ENCODE results near the gene ZMIZ1. TPM values are rescaled to one million over a fixed set of nuclear protein-coding genes. Genes with fewer than 3 reads are reported as not detected.
A peak's percentile ranks its signal among the peaks of the same experiment; 100 is the strongest.

The ZMIZ1 gene
- total and polyA plus RNA-seq, 2 donors: 30.2 to 54.6 TPM

DNA sequence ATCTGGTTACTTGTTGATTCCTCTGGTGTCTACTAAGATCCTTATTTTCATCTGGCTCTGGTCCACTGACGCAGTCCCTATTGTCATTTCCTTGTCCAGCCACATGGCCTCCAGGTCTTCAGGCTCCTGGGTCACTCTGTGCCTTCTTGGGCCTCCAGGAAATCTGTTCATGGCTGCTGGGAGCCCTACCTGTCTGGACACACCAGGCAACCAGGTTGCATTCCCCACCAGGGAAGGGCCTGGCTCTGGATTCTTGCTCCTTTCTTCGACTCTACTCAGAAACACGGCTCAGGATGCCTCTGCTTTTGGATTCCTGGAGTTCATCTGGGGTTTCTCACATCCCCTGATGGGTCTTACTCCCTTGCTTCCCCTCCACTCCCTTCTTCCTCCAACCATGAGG is 270.5 kb downstream of the ZMIZ1 start:
- Histone ChIP-seq H3K4me1 (ENCODE audit: insufficient read depth) (no peaks in the 10 kb centered on the region), H3K4me3 (ENCODE audit: low read depth, low read length) (no peak overlapping the region), H3K27ac (ENCODE audit: low read depth) (no peak overlapping the region), H3K36me3 (ENCODE audit: insufficient read depth) (no peaks in the 10 kb centered on the region)
- no peak for DNase-seq (ENCODE audit: extremely low spot score)
- 91% methylated on average over 3 of the region's 3 CpGs for WGBS

DNA sequence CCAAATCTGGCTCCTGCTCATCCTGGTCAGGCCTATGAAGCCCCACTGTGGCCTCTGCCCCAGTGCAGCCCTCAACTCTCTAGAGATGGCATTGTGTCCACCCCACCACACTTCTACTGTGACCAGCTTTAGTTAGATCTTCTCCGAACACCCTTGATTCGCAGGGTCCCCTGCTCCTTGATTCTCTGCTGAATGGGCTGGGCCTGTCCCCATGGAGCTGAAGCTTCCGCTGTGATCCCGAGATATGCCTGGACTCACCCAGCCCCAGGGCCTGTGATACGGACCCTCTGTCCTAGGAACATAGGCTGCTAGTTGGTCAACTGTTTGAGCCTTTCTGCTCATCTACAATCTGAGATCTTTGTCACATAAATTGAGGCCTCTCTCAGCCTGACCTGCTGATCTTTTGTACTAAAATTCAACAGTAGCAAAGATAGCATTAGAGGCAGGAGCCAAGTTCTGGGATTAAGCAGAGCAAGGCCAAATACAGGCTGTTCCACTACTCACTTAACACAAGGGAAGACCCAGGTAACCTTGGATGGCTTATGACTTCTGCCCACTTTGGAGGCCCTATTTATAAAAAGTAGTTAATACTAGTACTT is 272.0 kb downstream of the ZMIZ1 start:
- WGBS: 96% methylated on average over 5 of the region's 5 CpGs
- Histone ChIP-seq H3K36me3 (ENCODE audit: insufficient read depth) (no peaks in the 10 kb centered on the region), H3K4me3 (ENCODE audit: low read depth, low read length) (no peak overlapping the region), H3K27ac (ENCODE audit: low read depth) (no peak overlapping the region), H3K4me1 (ENCODE audit: insufficient read depth) (no peaks in the 10 kb centered on the region)
- DNase-seq (ENCODE audit: extremely low spot score): no peak

DNA sequence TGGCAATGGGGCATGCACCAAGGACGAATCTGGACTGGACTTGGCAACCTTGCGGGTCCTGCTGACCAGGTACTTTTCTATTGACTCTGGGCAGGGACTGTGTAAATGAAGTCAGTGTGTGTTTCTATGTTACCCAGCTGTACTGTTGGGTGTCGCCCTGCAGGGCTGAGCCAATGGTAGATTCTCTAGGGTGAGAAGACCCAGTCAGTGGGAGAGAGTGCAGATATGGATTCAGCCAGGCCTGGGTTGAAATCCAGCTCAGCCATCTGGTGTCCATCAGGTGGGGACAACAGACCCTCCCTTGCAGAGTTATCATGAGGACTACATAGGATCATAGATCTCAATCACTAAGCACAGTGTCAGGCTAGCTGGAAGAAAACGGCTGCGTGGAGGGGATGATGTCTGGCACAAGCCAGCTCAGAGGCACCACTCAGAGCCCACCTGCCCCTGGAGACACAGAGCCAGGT is 273.6 kb downstream of the ZMIZ1 start:
- DNase-seq (ENCODE audit: extremely low spot score): no peak

DNA sequence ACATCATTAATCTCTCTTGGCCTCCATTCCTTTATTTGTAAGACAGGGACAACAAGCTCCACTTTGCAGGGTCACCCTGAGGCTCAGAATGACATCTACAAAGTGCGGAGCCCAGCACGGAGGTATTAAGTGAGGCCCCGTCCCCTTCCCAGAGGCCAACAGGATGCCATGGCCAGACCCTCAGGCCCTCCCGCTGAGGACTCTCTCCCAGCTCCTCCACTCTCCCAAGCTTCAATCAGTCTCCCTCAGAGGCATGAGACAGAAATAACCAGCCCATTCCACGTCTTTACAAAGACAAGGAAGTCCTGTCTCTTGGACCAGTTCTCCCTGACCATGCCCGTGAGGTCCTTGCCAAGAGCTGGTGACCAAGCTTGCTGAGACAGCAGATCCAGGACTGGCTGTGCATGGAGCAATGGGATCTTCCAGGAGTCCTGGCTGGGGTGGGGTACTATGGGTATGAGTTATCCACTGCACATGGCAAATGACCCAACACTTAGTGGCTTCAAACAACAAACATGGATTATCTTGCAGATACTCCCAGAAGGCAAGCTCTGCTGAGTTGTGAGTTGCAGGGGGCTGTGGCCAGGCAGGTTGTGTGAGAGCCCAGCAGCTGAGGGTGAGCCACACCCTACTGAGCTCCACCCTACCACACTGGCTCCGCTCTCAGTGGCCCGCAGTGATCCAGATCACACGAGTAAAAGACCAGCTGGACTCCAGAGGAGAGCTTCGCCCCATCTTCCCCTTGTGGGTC is 274.2 kb downstream of the ZMIZ1 start:
- DNase-seq (ENCODE audit: extremely low spot score): no peak
- no peak overlapping the region for H3K27ac ChIP-seq (ENCODE audit: low read depth)
- 81% methylated on average over 10 of the region's 10 CpGs for WGBS
- H3K4me1 ChIP-seq (ENCODE audit: insufficient read depth): no peaks in the 10 kb centered on the region
- no peak overlapping the region for H3K4me3 ChIP-seq (ENCODE audit: low read depth, low read length)
- no peaks in the 10 kb centered on the region for H3K36me3 ChIP-seq (ENCODE audit: insufficient read depth)

More for the DNA sequence above, 273.6 kb downstream of the ZMIZ1 start:
- Histone ChIP-seq H3K4me1 (ENCODE audit: insufficient read depth) (no peaks in the 10 kb centered on the region), H3K27ac (ENCODE audit: low read depth) (no peak overlapping the region), H3K4me3 (ENCODE audit: low read depth, low read length) (no peak overlapping the region), H3K36me3 (ENCODE audit: insufficient read depth) (no peaks in the 10 kb centered on the region)
- WGBS: 85% methylated on average over 5 of the region's 5 CpGs

DNA sequence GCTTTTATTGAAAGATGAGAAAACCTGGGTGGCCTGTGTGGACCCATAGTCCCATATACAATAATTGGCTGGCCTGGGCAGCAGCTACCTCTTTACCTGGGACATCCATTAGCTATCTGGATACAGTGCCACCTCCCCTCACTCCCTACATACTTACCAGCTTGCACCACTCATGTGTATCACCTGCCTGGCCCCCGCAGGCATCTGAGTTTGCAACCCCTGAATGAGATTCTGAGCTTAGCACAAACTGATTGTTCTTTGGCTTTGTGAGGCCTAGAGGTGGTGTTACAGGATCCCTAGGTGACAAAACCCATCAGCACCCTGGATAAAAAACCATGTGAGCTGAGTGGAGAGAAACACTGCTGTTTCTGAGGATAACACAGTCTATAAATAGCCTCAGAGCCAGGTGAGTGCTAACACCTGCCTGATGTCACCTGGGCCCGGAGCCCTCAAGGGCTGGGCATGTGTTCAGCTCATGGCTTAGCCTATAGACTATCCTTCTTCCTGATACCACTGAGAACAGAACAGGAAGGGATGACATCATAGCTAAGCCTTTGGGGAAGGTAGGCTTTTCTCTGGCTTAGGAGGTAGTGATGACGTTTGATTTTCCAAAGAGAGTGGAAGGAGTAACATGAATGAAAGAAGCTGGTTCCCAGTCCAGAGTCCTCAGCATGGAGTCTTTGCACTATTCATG is 275.9 kb downstream of the ZMIZ1 start:
- Histone ChIP-seq H3K4me3 (ENCODE audit: low read depth, low read length) (no peak overlapping the region), H3K4me1 (ENCODE audit: insufficient read depth) (peaks cover 4% of the 10 kb centered on the region), H3K27ac (ENCODE audit: low read depth) (no peak overlapping the region), H3K36me3 (ENCODE audit: insufficient read depth) (no peaks in the 10 kb centered on the region)
- DNase-seq (ENCODE audit: extremely low spot score): no peak
- WGBS: 91% methylated on average over 3 of the region's 3 CpGs

DNA sequence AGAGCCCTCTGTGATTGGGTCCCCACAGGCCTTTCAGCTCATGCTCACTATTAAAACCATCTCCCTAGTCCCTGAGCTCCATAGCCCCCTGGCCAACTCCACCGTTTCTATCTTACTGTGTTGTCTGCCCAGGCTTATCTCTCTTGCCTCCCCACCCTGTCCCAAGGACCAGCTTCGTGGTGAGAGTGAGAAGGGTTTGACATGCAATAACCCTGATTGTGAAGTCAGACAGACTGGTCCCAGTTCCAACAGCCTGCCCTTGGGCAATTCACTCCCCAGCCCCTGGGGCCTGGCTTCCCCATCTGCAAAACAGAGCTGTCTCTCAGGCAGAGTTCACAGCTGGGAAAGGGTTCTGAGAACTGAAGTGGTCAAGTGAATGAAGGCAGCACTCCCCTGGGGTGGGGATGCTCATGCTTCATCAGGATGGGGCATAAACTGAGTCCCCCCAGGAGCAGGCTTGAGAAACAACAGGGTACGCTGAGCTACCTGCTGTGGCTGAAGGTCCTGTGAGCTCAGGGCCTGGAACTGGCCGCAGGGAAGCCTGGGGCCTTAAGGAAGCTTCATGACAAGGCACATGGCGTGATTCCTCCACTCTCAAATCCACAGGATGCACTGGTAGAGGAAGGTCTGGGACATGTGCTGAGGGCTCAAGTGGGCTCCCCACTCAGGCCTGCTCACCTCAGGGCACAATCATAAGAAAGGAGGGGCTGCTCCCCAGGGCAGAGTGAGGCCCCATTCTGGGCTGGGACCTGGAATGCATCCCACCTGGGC is 276.7 kb downstream of the ZMIZ1 start:
- no peak for DNase-seq (ENCODE audit: extremely low spot score)

DNA sequence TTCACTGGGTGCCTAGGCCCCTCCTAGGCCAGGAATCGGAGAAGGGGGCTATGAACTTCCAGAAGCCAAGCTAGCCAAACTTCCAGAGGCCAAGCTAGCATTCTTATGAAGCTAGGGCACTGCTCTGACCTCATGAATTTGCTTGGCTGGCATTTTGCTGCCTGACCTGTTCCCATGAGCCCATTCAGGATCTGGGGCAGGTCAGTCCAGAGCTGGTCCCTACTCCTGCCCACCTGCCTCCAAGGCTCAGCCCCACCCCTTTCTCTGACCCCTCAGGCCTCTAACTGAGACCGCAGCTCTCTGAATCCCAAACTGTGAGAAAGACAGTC is 277.2 kb downstream of the ZMIZ1 start:
- H3K36me3 ChIP-seq (ENCODE audit: insufficient read depth): no peaks in the 10 kb centered on the region
- 91% methylated on average over 2 of the region's 2 CpGs for WGBS
- no peak for DNase-seq (ENCODE audit: extremely low spot score)
- H3K4me1 ChIP-seq (ENCODE audit: insufficient read depth): peaks cover 4% of the 10 kb centered on the region
- H3K4me3 ChIP-seq (ENCODE audit: low read depth, low read length): no peak overlapping the region
- H3K27ac ChIP-seq (ENCODE audit: low read depth): no peak overlapping the region

More for the DNA sequence above, 276.7 kb downstream of the ZMIZ1 start:
- Histone ChIP-seq H3K36me3 (ENCODE audit: insufficient read depth) (no peaks in the 10 kb centered on the region), H3K4me3 (ENCODE audit: low read depth, low read length) (no peak overlapping the region), H3K4me1 (ENCODE audit: insufficient read depth) (peaks cover 4% of the 10 kb centered on the region), H3K27ac (ENCODE audit: low read depth) (no peak overlapping the region)
- WGBS: 80% methylated on average over 5 of the region's 5 CpGs

DNA sequence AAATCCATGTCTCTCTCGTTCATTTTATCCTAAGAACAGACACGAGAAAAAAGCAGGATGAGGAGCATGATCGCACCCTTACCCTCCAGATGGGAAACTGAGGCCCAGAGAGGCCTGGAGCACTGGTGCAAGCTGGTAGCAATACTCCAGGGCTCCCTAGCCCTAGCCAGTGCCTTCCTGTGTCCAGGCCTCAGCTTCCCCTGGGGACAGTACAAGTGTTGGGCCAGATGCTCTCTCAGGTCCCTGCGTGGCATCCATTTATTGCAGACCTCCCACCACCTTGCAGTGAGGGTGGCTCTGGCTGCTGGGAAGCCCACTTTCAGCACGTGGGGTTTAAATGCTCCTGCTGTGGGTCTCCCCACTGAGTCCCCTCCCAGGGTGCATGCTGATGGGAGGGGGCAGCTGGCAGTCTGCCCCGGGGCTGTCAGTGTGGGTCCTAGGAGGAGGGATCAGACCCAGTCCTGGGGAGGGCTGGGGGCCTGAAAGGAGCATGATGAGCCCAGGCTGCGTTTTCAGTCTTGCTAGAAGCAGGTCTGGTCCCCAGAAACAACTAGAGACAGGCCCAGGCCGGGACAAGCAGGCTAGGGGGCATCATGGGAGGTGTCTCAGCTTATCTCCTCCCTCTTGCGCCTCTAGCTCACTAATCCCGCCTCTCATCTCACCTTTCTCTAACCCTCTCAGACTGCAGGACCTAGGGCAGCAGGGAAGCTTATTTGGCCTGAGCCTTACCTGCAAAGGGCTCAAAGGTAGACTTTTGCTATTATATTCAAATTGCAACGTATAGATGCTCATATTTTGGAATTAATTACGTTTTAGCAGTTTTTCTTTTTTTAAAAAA is 277.8 kb downstream of the ZMIZ1 start:
- H3K27ac ChIP-seq (ENCODE audit: low read depth): no peak overlapping the region
- H3K36me3 ChIP-seq (ENCODE audit: insufficient read depth): no peaks in the 10 kb centered on the region
- peaks cover 4% of the 10 kb centered on the region for H3K4me1 ChIP-seq (ENCODE audit: insufficient read depth)
- no peak for DNase-seq (ENCODE audit: extremely low spot score)
- 56% methylated on average over 12 of the region's 12 CpGs for WGBS
- no peak overlapping the region for H3K4me3 ChIP-seq (ENCODE audit: low read depth, low read length)

DNA sequence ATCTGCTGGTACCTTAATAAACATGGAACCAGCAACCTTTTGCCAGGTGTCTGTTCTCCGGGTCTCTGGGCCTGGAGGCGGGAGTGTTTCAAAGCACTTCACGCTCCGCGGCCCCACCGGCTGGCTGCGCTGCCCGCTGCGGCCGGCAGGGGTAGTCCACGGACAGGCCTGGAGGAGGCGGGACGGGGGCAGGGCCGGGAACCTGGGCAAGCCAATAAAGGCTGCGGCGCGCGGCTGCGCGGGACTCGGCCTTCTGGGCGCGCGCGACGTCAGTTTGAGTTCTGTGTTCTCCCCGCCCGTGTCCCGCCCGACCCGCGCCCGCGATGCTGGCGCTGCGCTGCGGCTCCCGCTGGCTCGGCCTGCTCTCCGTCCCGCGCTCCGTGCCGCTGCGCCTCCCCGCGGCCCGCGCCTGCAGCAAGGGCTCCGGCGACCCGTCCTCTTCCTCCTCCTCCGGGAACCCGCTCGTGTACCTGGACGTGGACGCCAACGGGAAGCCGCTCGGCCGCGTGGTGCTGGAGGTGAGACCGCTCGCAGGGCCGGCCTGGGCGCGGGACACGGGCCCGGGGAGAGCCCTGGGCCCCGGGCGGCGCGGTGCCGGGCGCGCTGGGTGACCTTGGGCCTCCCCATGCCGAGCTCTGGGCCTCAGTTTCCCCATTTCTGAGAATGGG is 278.6 kb downstream of the ZMIZ1 start, which contains the start of gene PPIF:
TSS of gene PPIF (plus strand) at position 244 of the 668 bp plus-strand sequence. CDS start at position 324, 80 bp downstream.
- Histone ChIP-seq H3K4me3 (ENCODE audit: low read depth, low read length) (peak within 1 kb of the TSS; percentile 76), H3K4me1 (ENCODE audit: insufficient read depth) (peaks cover 4% of the 10 kb centered on the region), H3K27ac (ENCODE audit: low read depth) (peak within 1 kb of the TSS; percentile 79), H3K36me3 (ENCODE audit: insufficient read depth) (no peaks in the 10 kb centered on the region)
- under 1% methylated on average over 77 of the region's 77 CpGs for WGBS
- peak; percentile 80 for DNase-seq (ENCODE audit: extremely low spot score)

DNA sequence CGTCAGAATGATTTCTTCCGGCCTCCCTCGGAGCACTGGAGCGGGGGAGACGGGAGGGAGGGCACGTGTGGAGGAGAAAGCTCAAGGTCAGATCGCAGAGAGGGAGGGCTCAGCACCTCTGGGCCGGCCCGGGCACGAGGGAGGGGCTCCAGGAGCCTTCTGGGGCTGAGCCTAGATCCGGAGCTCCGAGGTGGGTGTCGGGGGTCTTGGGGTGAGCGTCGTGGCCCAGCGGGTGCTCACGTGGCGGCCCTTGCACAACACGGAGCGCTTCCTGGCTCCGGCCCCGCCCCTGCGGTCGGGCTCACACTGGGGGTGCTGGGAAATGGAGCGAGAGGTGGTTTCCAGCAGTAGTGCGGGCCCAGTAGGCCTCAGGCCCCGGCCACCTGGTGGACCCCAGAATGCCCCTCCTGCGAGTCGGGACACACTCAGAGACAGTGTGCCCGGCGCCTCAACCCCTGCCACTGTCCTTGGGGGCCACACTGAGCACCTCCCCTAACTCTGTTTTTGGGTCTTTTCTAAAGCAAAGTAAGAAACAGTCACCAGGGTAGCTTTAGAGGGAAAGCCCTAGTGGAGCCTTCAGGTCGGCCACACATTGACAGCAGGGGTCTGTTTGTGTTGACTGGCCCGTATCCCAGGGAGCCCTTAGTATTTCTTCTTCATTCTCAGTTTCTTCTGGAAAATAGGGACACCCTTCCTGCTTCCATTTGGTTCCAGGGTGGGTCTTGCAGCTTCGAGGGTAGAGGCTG is 279.3 kb downstream of the ZMIZ1 start:
- Histone ChIP-seq H3K36me3 (ENCODE audit: insufficient read depth) (no peaks in the 10 kb centered on the region), H3K27ac (ENCODE audit: low read depth) (peak overlapping the region; percentile 79), H3K4me1 (ENCODE audit: insufficient read depth) (peaks cover 4% of the 10 kb centered on the region), H3K4me3 (ENCODE audit: low read depth, low read length) (peak overlapping the region; percentile 76)
- 6% methylated on average over 34 of the region's 34 CpGs for WGBS
- DNase-seq (ENCODE audit: extremely low spot score): no peak

DNA sequence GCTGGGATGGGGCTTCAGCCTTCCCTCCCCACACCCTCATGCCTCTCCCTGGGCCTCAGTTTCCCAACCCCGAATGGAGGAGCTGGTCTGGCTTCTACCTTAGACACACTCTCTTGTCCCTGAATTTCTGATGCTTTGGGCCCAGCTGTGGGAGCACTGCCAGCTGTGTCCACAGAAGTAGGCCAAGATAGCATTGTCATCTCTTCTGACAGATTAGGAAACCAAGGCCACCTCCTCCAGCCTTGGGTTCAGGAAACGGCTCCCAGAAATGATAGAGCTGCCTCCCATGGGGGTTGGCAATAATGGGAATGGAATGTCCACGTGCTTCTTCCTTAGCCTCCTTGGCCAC is 279.8 kb downstream of the ZMIZ1 start:
- WGBS: 74% methylated on average over 3 of the region's 3 CpGs
- H3K36me3 ChIP-seq (ENCODE audit: insufficient read depth): no peaks in the 10 kb centered on the region
- DNase-seq (ENCODE audit: extremely low spot score): no peak
- peak overlapping the region; percentile 76 for H3K4me3 ChIP-seq (ENCODE audit: low read depth, low read length)
- H3K4me1 ChIP-seq (ENCODE audit: insufficient read depth): peaks cover 4% of the 10 kb centered on the region
- no peak overlapping the region for H3K27ac ChIP-seq (ENCODE audit: low read depth)

DNA sequence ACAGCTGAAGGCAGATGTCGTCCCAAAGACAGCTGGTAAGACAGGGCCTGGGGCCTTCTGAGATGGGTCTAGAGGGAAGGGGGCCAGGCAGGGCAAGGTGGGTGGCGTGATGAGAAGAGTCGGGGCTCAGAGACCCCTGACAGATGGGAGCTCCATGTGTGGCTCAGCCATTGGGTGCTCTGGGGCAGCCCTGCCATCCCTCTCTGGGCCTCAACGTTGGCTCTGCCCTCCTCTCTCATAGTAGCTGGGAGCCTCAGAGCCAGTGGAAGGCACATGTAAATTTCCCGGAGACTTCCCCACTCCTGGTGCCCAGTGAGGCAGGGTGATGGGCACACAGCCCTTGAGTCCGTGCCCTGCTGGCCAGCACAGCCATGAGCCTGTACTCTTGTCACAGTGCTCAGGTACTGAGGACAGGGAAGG is 280.3 kb downstream of the ZMIZ1 start:
- WGBS: 79% methylated on average over 6 of the region's 6 CpGs
- DNase-seq (ENCODE audit: extremely low spot score): no peak
- H3K4me3 ChIP-seq (ENCODE audit: low read depth, low read length): no peak overlapping the region
- H3K36me3 ChIP-seq (ENCODE audit: insufficient read depth): no peaks in the 10 kb centered on the region
- no peak overlapping the region for H3K27ac ChIP-seq (ENCODE audit: low read depth)
- H3K4me1 ChIP-seq (ENCODE audit: insufficient read depth): peaks cover 4% of the 10 kb centered on the region
